Spleen (tissue), 7 donors: Measurements from ENCODE around the gene ATP6V0E1.

Source experiments
- CTCF ChIP-seq, 11 experiments: fragments of 200-600 bp in 7 of 11; fragments of 450-650 bp in 4 of 11; sonication (generic) in 4 of 11; IDR thresholded peaks in 8 of 11; conservative IDR thresholded peaks in 3 of 11; 1 replicate in 7 of 11; 2 replicates in 4 of 11; pipeline versions ENCODE4 v1.4.0 to v1.8.0; 2016 to 2021; ENCODE audit warnings: antibody characterized with exemption in 11 of 11, inconsistent platforms in 4 of 11, mild to moderate bottlenecking in 1 of 11
- POLR2AphosphoS5 ChIP-seq, 3 donors: sonication (generic); formaldehyde crosslinking; IDR thresholded peaks; one replicate each; pipeline ENCODE4 v1.5.1; 2017; ENCODE audit warnings: antibody characterized with exemption in 3 of 3
- donor health status: DM: no; HTN: no; CAD: no; lungs with moderate emphysema.
- donor health status: DM: no; HTN: no; CAD: no.
- donor health status: DM: no; HTN: no; CAD: no.

GRCh38 chr5:173033923-173034322 lies 50.4 kb downstream of the ATP6V0E1 start:
- TF ChIP-seq CTCF (IDR thresholded peaks at IDR 0.05 in 8 of 11, conservative IDR thresholded peaks at IDR 0.05 in 3 of 11) = no peak
- TF ChIP-seq POLR2AphosphoS5 (IDR thresholded peaks at IDR 0.05) = no peak
